H1 (cell line): ENCODE measurements around the gene LSM6. TPM values are rescaled to one million over a fixed set of nuclear protein-coding genes. Genes with fewer than 3 reads are reported as not detected.

Experiments used
- CTCF ChIA-PET: fragments of 300-600 bp; sonication (Branson Sonifier 250); formaldehyde crosslinking; loops from one replicate; lab custom pipeline; 2021; ENCODE audit not compliant: partially characterized antibody; lab: Charles Lee
- POLR2A ChIA-PET: fragments of 300-600 bp; sonication (Branson Sonifier 250); formaldehyde crosslinking; loops from one replicate; lab custom pipeline; 2021; ENCODE audit warnings: inconsistent platforms; ENCODE audit not compliant: partially characterized antibody; lab: Charles Lee
- DNase-seq, 2 experiments: peaks; one replicate each; pipeline versions ENCODE4 v3.0.0 to v3.0.0-alpha.2; 2010 to 2022; ENCODE audit warnings: low spot score in 2 of 2, low read depth in 1 of 2, mixed read lengths in 1 of 2
- FAIRE-seq: peaks from 2 replicates; lab custom pipeline; 2011; peaks lifted over from hg19 to GRCh38; lab: Jason Lieb, UNC
- H2AFZ ChIP-seq: 2 replicates; pipeline ENCODE4 v1.8.1; 2012; ENCODE audit warnings: low read length, inconsistent platforms
- H2AK5ac ChIP-seq: 2 replicates; pipeline ENCODE4 v1.6.1; 2013; ENCODE audit warnings: low read depth, low read length
- H2BK120ac ChIP-seq: replicated peaks from 2 replicates; pipeline ENCODE3; 2013; ENCODE audit warnings: low read depth, low read length, inconsistent platforms
- H2BK12ac ChIP-seq: 2 replicates; pipeline ENCODE4 v1.6.1; 2013; ENCODE audit warnings: low read depth, low read length
- H2BK15ac ChIP-seq: 2 replicates; pipeline ENCODE4 v1.6.1; 2013; ENCODE audit warnings: low read length
- H2BK20ac ChIP-seq: 2 replicates; pipeline ENCODE4 v1.6.1; 2013; ENCODE audit warnings: low read length
- H2BK5ac ChIP-seq: 2 replicates; pipeline ENCODE4 v1.6.1; 2013; ENCODE audit warnings: low read depth, low read length
- H3K14ac ChIP-seq: 2 replicates; pipeline ENCODE4 v1.6.1; 2013; ENCODE audit warnings: inconsistent platforms; ENCODE audit not compliant: insufficient read length
- H3K18ac ChIP-seq: 2 replicates; pipeline ENCODE4 v1.6.1; 2013; ENCODE audit warnings: low read length; ENCODE audit errors: extremely low read depth
- H3K23ac ChIP-seq: 2 replicates; pipeline ENCODE4 v1.6.1; 2013; ENCODE audit warnings: inconsistent platforms; ENCODE audit not compliant: insufficient read length
- H3K23me2 ChIP-seq: 2 replicates; pipeline ENCODE4 v1.6.1; 2013; ENCODE audit warnings: low read depth, low read length
- H3K27ac ChIP-seq: 2 replicates; pipeline ENCODE4 v1.6.1; 2011; ENCODE audit warnings: low read depth, low read length, inconsistent platforms
- H3K27me3 ChIP-seq, 4 experiments: replicated peaks in 1 of 4; 1 replicate in 1 of 4; 2 replicates in 3 of 4; pipeline versions ENCODE4 v1.6.1 to v1.8.1; 2011 to 2013; ENCODE audit warnings: low read length in 3 of 4, mild to moderate bottlenecking in 3 of 4, inconsistent platforms in 2 of 4, mixed read lengths in 2 of 4, moderate library complexity in 1 of 4; ENCODE audit not compliant: control insufficient read depth in 3 of 4, insufficient read depth in 3 of 4; ENCODE audit errors: extremely low read depth in 1 of 4
- H3K36me3 ChIP-seq, 4 experiments: 2 replicates each; pipeline versions ENCODE4 v1.6.1 to v1.8.1; 2011 to 2013; ENCODE audit warnings: mild to moderate bottlenecking in 4 of 4, low read length in 3 of 4, moderate library complexity in 2 of 4, control low read depth in 1 of 4, inconsistent platforms in 1 of 4; ENCODE audit not compliant: insufficient read depth in 4 of 4, control insufficient read depth in 2 of 4
- H3K4ac ChIP-seq: replicated peaks from 2 replicates; pipeline ENCODE3; 2013; ENCODE audit warnings: low read length, low read depth, mixed read lengths, inconsistent platforms; ENCODE audit not compliant: insufficient read length
- H3K4me1 ChIP-seq, 4 experiments: replicated peaks in 1 of 4; 1 replicate in 1 of 4; 2 replicates in 3 of 4; pipeline versions ENCODE4 v1.6.1 to v1.8.1; 2011 to 2013; ENCODE audit warnings: low read length in 3 of 4, inconsistent platforms in 2 of 4, mixed read lengths in 1 of 4; ENCODE audit not compliant: insufficient read depth in 4 of 4, control insufficient read depth in 3 of 4
- H3K4me2 ChIP-seq, 2 experiments: 2 replicates each; pipeline versions ENCODE4 v1.6.1 to v1.8.1; 2011 to 2013; ENCODE audit warnings: low read depth in 2 of 2, low read length in 2 of 2, control low read depth in 1 of 2, inconsistent platforms in 1 of 2, mild to moderate bottlenecking in 1 of 2; ENCODE audit not compliant: insufficient read depth in 1 of 2
- H3K4me3 ChIP-seq, 4 experiments: fragments of 200-600, 300-600 bp in 1 of 4; sonication (generic), shearing (Covaris generic), sonication (Bioruptor Twin) in 1 of 4; 2 replicates each; pipeline versions ENCODE4 v1.5.1 to v1.8.1; 2011 to 2016; ENCODE audit warnings: low read length in 4 of 4, low read depth in 3 of 4, control low read depth in 2 of 4, inconsistent platforms in 2 of 4, mild to moderate bottlenecking in 2 of 4, mixed read lengths in 1 of 4, moderate library complexity in 1 of 4; ENCODE audit not compliant: insufficient read depth in 2 of 4; ENCODE audit errors: extremely low read depth in 1 of 4
- H3K56ac ChIP-seq: replicated peaks from 2 replicates; pipeline ENCODE3; 2013; ENCODE audit warnings: low read depth, mild to moderate bottlenecking, mixed read lengths, low read length, inconsistent platforms; ENCODE audit not compliant: insufficient read length
- H3K79me1 ChIP-seq: 2 replicates; pipeline ENCODE4 v1.6.1; 2013; ENCODE audit warnings: low read depth, low read length, control low read depth
- H3K79me2 ChIP-seq, 2 experiments: 2 replicates each; pipeline versions ENCODE4 v1.6.1 to v1.8.1; 2012 to 2013; ENCODE audit warnings: low read length in 2 of 2, mild to moderate bottlenecking in 2 of 2, inconsistent platforms in 1 of 2; ENCODE audit not compliant: insufficient read depth in 2 of 2, control insufficient read depth in 1 of 2
- H3K9ac ChIP-seq, 4 experiments: replicated peaks in 1 of 4; 1 replicate in 1 of 4; 2 replicates in 3 of 4; pipeline versions ENCODE4 v1.6.1 to v1.8.1; 2011 to 2013; ENCODE audit warnings: low read depth in 3 of 4, low read length in 3 of 4, control low read depth in 2 of 4, mild to moderate bottlenecking in 2 of 4, moderate library complexity in 2 of 4, inconsistent platforms in 1 of 4; ENCODE audit errors: extremely low read depth in 1 of 4
- H3K9me3 ChIP-seq, 2 experiments: 2 replicates each; pipeline versions ENCODE4 v1.6.1 to v1.8.1; 2012 to 2013; ENCODE audit warnings: mild to moderate bottlenecking in 2 of 2, moderate library complexity in 2 of 2, control low read depth in 1 of 2, inconsistent platforms in 1 of 2, low read depth in 1 of 2, low read length in 1 of 2, mixed read lengths in 1 of 2; ENCODE audit not compliant: insufficient read depth in 2 of 2
- H4K20me1 ChIP-seq, 2 experiments: replicated peaks in 1 of 2; 2 replicates each; pipeline versions ENCODE3 to v1.8.1; 2011 to 2013; ENCODE audit warnings: inconsistent platforms in 2 of 2, low read length in 2 of 2, mild to moderate bottlenecking in 1 of 2; ENCODE audit not compliant: insufficient read depth in 2 of 2, control insufficient read depth in 1 of 2
- H4K5ac ChIP-seq: 2 replicates; pipeline ENCODE4 v1.6.1; 2013; ENCODE audit warnings: low read length, low read depth, mixed read lengths, inconsistent platforms; ENCODE audit not compliant: insufficient read length
- H4K8ac ChIP-seq: 2 replicates; pipeline ENCODE4 v1.8.0; 2013; ENCODE audit warnings: mild to moderate bottlenecking, moderate library complexity, low read length, inconsistent platforms; ENCODE audit not compliant: insufficient read depth; ENCODE audit errors: extremely low read depth
- H4K91ac ChIP-seq: replicated peaks from 2 replicates; pipeline ENCODE3; 2013; ENCODE audit warnings: low read length, mixed read lengths, inconsistent platforms; ENCODE audit not compliant: insufficient read length
- BACH1 ChIP-seq: IDR thresholded peaks from 2 replicates; pipeline ENCODE4 v1.6.1; 2012; ENCODE audit warnings: low read length, improper control_type of control experiment
- KDM1A ChIP-seq: fragments of 200-600, 300-600 bp; sonication (generic); IDR thresholded peaks from 2 replicates; pipeline ENCODE4 v1.7.1; 2016; ENCODE audit warnings: mild to moderate bottlenecking, low read length, borderline replicate concordance
- MAX ChIP-seq: IDR thresholded peaks from 2 replicates; pipeline ENCODE4 v1.6.1; 2012; ENCODE audit warnings: inconsistent platforms
- NRF1 ChIP-seq: IDR thresholded peaks from 2 replicates; pipeline ENCODE4 v1.6.1; 2011; ENCODE audit warnings: mild to moderate bottlenecking, low read depth, low read length, improper control_type of control experiment
- PHF8 ChIP-seq: fragments of 200-600 bp; sonication (generic); conservative IDR thresholded peaks from 2 replicates; pipeline ENCODE4 v1.7.1; 2012; ENCODE audit warnings: low read depth, mild to moderate bottlenecking, inconsistent platforms, low read length, moderate library complexity
- POLR2AphosphoS5 ChIP-seq: IDR thresholded peaks from 2 replicates; pipeline ENCODE4 v1.6.1; 2011; ENCODE audit warnings: low read depth, low read length
- POU5F1 ChIP-seq: IDR thresholded peaks from 2 replicates; pipeline ENCODE4 v1.6.1; 2011; ENCODE audit warnings: low read depth, mild to moderate bottlenecking, low read length, moderate library complexity
- RAD21 ChIP-seq, 2 experiments: IDR thresholded peaks in 1 of 2; conservative IDR thresholded peaks in 1 of 2; 2 replicates each; pipeline ENCODE4 v1.6.1; 2011; ENCODE audit warnings: low read depth in 2 of 2, low read length in 2 of 2, improper control_type of control experiment in 1 of 2, inconsistent platforms in 1 of 2, mild to moderate bottlenecking in 1 of 2, moderate library complexity in 1 of 2
- RBBP5 ChIP-seq: IDR thresholded peaks from 2 replicates; pipeline ENCODE4 v1.7.1; 2012; ENCODE audit warnings: low read depth, mild to moderate bottlenecking, inconsistent platforms, low read length, moderate library complexity, borderline replicate concordance
- SP1 ChIP-seq: IDR thresholded peaks from 2 replicates; pipeline ENCODE4 v1.6.1; 2011; ENCODE audit warnings: low read depth, low read length
- WGBS, 2 experiments: shearing (Covaris generic) in 1 of 2; methylation state at CpG; one replicate each; pipeline versions ENCODE4 v1.1.6 to v1.1.7; 2013 to 2015; ENCODE audit warnings: low lambda C conversion rate in 2 of 2, mixed read lengths in 2 of 2, inconsistent platforms in 1 of 2, low coverage in 1 of 2, missing lambda C conversion rate in 1 of 2; ENCODE audit not compliant: insufficient replicate concordance in 2 of 2, insufficient coverage in 1 of 2, insufficient read length in 1 of 2; ENCODE audit errors: extremely low coverage in 1 of 2, missing lambda C conversion rate in 1 of 2; 5-methylcytosine and 5-hydroxymethylcytosine counted together
- polyA plus RNA-seq, 7 experiments: library from polyadenylated mRNA; depleted of rRNA in 3 of 7; stranded (reverse) in 5 of 7; unstranded in 2 of 7; fragments of >200 nt in 5 of 7; fragments of 200-250 nt in 2 of 7; gene quantifications; 1 replicate in 5 of 7; 2 replicates in 1 of 7; 4 replicates in 1 of 7; pipeline versions ENCODE4 v1.2.1 to v1.2.3, GENCODE V29; 2011 to 2013; ENCODE audit warnings: missing spikeins in 2 of 7, mixed read lengths in 2 of 7
- total RNA-seq: library from RNA; stranded (reverse); fragmentation: NEBNext Ultra II Directional; extraction: Animal tissue kit (Norgen Biotek cat#: 25700); gene quantifications from 2 replicates; pipeline ENCODE4 v1.2.1, GENCODE V29; 2021
- TF ChIP-seq, protein P1 (sequence below), 3 experiments: IDR thresholded peaks; 1 replicate in 2 of 3; 2 replicates in 1 of 3; pipeline versions ENCODE4 v1.5.1 to v1.6.1; 2011; ENCODE audit warnings: low read length in 3 of 3, mild to moderate bottlenecking in 3 of 3, inconsistent platforms in 2 of 3, low read depth in 1 of 3, moderate library complexity in 1 of 3; ENCODE audit not compliant: insufficient read depth in 1 of 3; ENCODE audit errors: control extremely low read depth in 1 of 3

LSM6 gene
- total and polyA plus RNA-seq, 2 of the 8 experiments (the other 6 are each of a cell fraction or from before 2014, with no cell fraction given): 40.2 to 63.4 TPM

DNA sequence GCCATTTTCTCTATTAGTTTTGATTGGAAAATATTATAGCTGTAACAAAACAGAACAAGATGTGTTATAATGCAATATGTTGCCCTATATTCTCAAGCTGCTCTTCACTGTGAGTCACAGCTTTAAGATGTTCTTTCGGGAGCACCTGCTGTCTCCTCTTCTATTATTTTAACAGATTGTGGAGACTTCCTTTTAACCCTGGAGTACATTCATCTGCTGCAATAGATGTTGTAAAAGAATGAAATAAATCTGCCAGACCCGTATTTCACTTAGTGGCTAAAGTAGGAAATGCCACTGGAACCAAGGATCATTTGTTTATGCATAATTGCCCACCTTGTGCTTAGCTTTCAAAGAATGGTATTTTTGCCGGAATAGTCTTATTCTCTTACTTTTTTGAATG is 11.1 kb downstream of the LSM6 start:
- no peak overlapping the region for H2AK5ac ChIP-seq
- no peak overlapping the region for H3K4me2 ChIP-seq
- H3K4me1 ChIP-seq: no peaks in the 10 kb centered on the region
- no peak overlapping the region for H3K18ac ChIP-seq
- H2BK5ac ChIP-seq: no peak overlapping the region
- H2BK20ac ChIP-seq: no peak overlapping the region
- no peak overlapping the region for H3K4me3 ChIP-seq
- H2AFZ ChIP-seq: no peak overlapping the region
- H3K27me3 ChIP-seq: no peaks in the 10 kb centered on the region
- no peak overlapping the region for H4K5ac ChIP-seq
- peaks cover 10 to 55% (median 25%) of the 10 kb centered on the region in 4 experiments for H3K36me3 ChIP-seq
- H3K4ac ChIP-seq: no peak overlapping the region
- no peaks in the 10 kb centered on the region for H3K79me1 ChIP-seq
- 91% methylated on average over 3 of the region's 3 CpGs; no CpG with 5 or more reads in 1 of the 2 experiments for WGBS, 2 experiments
- no peak overlapping the region for H2BK12ac ChIP-seq
- no peak overlapping the region for H4K91ac ChIP-seq
- no peak overlapping the region for H3K9ac ChIP-seq
- no peak for DNase-seq
- peaks cover 0 to 11% of the 10 kb centered on the region in 2 experiments; a peak in 2 of 4 replicates for H3K79me2 ChIP-seq
- no peaks in the 10 kb centered on the region for H3K9me3 ChIP-seq
- H3K23ac ChIP-seq: no peak overlapping the region
- ChIA-PET CTCF (interaction anchor here (1.2 kb wide), 1 partner anchor 63 kb away, joined by 4 read pairs; no protein-coding TSS in a partner anchor), POLR2A (no interaction called here)
- H4K20me1 ChIP-seq: peaks cover 0 to 3% of the 10 kb centered on the region in 2 experiments
- FAIRE-seq: no peak
- no peak overlapping the region for H3K14ac ChIP-seq
- H3K23me2 ChIP-seq: no peaks in the 10 kb centered on the region; the same call in 1 of the 2 replicates
- no peak overlapping the region for H4K8ac ChIP-seq
- no peak overlapping the region for H2BK15ac ChIP-seq
- H2BK120ac ChIP-seq: no peak overlapping the region
- no peak overlapping the region for H3K56ac ChIP-seq
- no peak overlapping the region for H3K27ac ChIP-seq
- TF ChIP-seq RBBP5 (no peak), NRF1 (no peak), POLR2AphosphoS5 (no peak), KDM1A (no peak), POU5F1 (no peak), MAX (no peak), SP1 (no peak), BACH1 (no peak), PHF8 (no peak), RAD21 (IDR thresholded peaks at IDR 0.05 in 1 of 2, conservative IDR thresholded peaks at IDR 0.05 in 1 of 2; ENCODE audit: low read depth in 2 of 2, low read length in 2 of 2) (no peak)
- TF ChIP-seq, protein P1, sequence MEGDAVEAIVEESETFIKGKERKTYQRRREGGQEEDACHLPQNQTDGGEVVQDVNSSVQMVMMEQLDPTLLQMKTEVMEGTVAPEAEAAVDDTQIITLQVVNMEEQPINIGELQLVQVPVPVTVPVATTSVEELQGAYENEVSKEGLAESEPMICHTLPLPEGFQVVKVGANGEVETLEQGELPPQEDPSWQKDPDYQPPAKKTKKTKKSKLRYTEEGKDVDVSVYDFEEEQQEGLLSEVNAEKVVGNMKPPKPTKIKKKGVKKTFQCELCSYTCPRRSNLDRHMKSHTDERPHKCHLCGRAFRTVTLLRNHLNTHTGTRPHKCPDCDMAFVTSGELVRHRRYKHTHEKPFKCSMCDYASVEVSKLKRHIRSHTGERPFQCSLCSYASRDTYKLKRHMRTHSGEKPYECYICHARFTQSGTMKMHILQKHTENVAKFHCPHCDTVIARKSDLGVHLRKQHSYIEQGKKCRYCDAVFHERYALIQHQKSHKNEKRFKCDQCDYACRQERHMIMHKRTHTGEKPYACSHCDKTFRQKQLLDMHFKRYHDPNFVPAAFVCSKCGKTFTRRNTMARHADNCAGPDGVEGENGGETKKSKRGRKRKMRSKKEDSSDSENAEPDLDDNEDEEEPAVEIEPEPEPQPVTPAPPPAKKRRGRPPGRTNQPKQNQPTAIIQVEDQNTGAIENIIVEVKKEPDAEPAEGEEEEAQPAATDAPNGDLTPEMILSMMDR (IDR thresholded peaks at IDR 0.05; ENCODE audit: control extremely low read depth in 1 of 3, insufficient read depth in 1 of 3, low read depth in 1 of 3, low read length in 3 of 3): no peak
